Glutamatergic neuron (in vitro differentiated cells): ENCODE measurements around the gene TSPAN5. TPM values are rescaled to one million over a fixed set of nuclear protein-coding genes. Genes with fewer than 3 reads are reported as not detected.

ENCODE experiments used
- DNase-seq: peaks from one replicate; pipeline ENCODE4 v3.0.0; 2022
- H3K27ac Mint-ChIP-seq: one replicate; pipeline ENCODE4 v1.8.0; 2020; ENCODE audit warnings: mild to moderate bottlenecking, mixed read lengths, inconsistent platforms; ENCODE audit not compliant: unreplicated experiment
- H3K27me3 Mint-ChIP-seq: one replicate; pipeline ENCODE4 v1.8.0; 2020; ENCODE audit warnings: mild to moderate bottlenecking, moderate library complexity, mixed read lengths, inconsistent platforms; ENCODE audit not compliant: unreplicated experiment
- H3K36me3 Mint-ChIP-seq: one replicate; pipeline ENCODE4 v1.8.0; 2020; ENCODE audit warnings: mild to moderate bottlenecking, mixed read lengths, inconsistent platforms; ENCODE audit not compliant: unreplicated experiment
- H3K4me1 Mint-ChIP-seq: one replicate; pipeline ENCODE4 v1.8.0; 2020; ENCODE audit warnings: mild to moderate bottlenecking, low read depth, mixed read lengths, inconsistent platforms; ENCODE audit not compliant: unreplicated experiment
- H3K4me3 Mint-ChIP-seq: one replicate; pipeline ENCODE4 v1.8.0; 2020; ENCODE audit warnings: mild to moderate bottlenecking, mixed read lengths, inconsistent platforms; ENCODE audit not compliant: unreplicated experiment
- H3K9me3 Mint-ChIP-seq: one replicate; pipeline ENCODE4 v1.8.0; 2020; ENCODE audit warnings: mild to moderate bottlenecking, moderate library complexity, mixed read lengths, inconsistent platforms; ENCODE audit not compliant: unreplicated experiment
- total RNA-seq: library from RNA; stranded (reverse); fragmentation: NEBNext Ultra II Directional; extraction: Animal tissue kit (Norgen Biotek cat#: 25700); gene quantifications from one replicate; pipeline ENCODE4 v1.2.1, GENCODE V29; 2021; ENCODE audit not compliant: unreplicated experiment
- TF ChIP-seq, protein P1 (sequence below): fragments of 200-600 bp; sonication (generic); IDR thresholded peaks from one replicate; pipeline ENCODE4 v1.5.0; 2021; ENCODE audit not compliant: partially characterized antibody, unreplicated experiment

Gene TSPAN5
- total RNA-seq, 1 donor from 2014 or later = 40.5 TPM

DNA sequence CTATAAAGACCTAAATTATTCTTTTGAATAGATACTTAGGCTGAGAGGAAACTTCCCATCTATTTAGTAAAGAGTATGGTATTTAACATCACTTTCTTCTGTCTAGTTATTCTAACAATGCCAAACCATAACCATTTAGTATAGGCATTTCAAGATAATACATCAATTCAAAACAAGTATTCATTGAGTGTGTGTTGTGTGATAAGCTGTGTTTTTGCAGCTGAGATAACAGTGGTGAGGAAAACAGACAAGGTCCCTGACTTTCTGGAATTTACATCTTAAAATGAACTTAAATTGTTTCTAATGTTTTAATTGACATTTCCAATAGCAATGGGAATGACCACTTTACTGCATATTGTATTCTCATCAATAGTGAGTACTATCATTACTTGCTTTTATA, 22.4 kb upstream of the TSPAN5 start:
- H3K4me1 Mint-ChIP-seq = no peaks in the 10 kb centered on the region
- no peak overlapping the region for H3K4me3 Mint-ChIP-seq
- H3K36me3 Mint-ChIP-seq = no peaks in the 10 kb centered on the region
- H3K27ac Mint-ChIP-seq = no peak overlapping the region
- TF ChIP-seq, protein P1, sequence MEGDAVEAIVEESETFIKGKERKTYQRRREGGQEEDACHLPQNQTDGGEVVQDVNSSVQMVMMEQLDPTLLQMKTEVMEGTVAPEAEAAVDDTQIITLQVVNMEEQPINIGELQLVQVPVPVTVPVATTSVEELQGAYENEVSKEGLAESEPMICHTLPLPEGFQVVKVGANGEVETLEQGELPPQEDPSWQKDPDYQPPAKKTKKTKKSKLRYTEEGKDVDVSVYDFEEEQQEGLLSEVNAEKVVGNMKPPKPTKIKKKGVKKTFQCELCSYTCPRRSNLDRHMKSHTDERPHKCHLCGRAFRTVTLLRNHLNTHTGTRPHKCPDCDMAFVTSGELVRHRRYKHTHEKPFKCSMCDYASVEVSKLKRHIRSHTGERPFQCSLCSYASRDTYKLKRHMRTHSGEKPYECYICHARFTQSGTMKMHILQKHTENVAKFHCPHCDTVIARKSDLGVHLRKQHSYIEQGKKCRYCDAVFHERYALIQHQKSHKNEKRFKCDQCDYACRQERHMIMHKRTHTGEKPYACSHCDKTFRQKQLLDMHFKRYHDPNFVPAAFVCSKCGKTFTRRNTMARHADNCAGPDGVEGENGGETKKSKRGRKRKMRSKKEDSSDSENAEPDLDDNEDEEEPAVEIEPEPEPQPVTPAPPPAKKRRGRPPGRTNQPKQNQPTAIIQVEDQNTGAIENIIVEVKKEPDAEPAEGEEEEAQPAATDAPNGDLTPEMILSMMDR = no peak
- no peak for DNase-seq
- H3K9me3 Mint-ChIP-seq = no peaks in the 10 kb centered on the region
- peaks cover 1% of the 10 kb centered on the region for H3K27me3 Mint-ChIP-seq

DNA sequence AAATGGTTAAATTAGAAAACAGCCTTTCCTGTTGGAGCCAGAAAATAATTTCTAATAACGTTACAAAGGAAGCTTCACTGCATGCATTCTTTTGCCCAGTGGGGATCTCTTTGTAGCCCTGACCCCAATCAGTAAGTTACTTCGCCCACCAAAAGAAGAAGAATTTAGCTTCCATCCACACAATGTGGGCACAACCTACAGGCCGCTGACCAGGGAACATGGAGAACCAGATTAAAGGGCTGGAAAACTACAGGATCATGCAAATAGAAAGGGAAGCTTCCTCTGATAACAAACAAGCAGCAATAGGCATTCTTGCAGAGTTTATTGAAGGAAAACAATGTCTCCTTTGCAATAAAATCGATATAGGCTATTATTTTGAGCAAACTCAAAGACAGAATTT, 21.3 kb upstream of the TSPAN5 start:
- Mint-ChIP-seq H3K36me3 (no peaks in the 10 kb centered on the region), H3K27me3 (peaks cover 1% of the 10 kb centered on the region), H3K27ac (no peak overlapping the region), H3K4me3 (no peak overlapping the region), H3K9me3 (no peaks in the 10 kb centered on the region), H3K4me1 (no peaks in the 10 kb centered on the region)
- no peak for DNase-seq
- TF ChIP-seq, protein P1 = no peak

- Mint-ChIP-seq H3K27ac (no peak overlapping the region), H3K9me3 (no peaks in the 10 kb centered on the region), H3K4me1 (no peaks in the 10 kb centered on the region), H3K36me3 (no peaks in the 10 kb centered on the region), H3K4me3 (no peak overlapping the region), H3K27me3 (peaks cover 1% of the 10 kb centered on the region)
- TF ChIP-seq, protein P1 = no peak
- no peak for DNase-seq
These were observed 19.4 kb upstream of the TSPAN5 start for GRCh38 chr4:98677799-98678198.

DNA sequence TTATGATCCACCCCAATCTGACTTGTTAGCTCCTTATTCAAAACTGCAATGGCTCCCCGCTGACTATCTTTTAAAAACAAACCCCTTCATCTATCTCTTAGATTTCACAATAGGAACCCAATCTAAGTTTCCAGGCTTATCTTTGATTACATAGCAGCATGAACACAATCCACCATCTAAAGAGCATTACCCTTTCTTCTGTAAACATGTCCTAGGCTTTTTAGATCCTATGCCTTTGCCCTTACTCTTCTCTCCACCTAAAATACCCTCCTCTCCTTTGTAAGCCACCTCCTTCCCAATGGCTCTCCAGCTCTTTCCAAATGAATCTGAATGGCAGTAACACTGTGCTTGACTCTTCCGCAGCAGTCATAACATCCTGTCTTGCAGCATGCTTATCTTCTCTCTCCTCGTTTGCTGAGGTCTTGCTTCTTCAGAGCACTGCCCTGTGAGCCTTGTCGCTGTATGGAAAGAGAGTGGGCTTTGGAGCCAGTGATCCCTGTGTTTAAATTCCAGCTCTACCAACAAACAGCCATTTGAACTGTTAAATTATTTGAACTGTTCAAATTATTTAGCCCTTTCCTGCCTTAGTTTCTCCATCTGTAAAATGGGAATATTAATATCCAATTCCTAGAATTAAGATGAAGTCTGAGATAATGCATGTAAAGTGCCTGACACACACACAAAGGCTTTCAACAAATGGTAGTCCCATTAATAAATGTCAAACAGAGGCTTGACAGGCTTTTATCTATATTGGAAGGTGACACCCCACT, 16.2 kb upstream of the TSPAN5 start:
- no peaks in the 10 kb centered on the region for H3K9me3 Mint-ChIP-seq
- no peak overlapping the region for H3K4me3 Mint-ChIP-seq
- no peaks in the 10 kb centered on the region for H3K4me1 Mint-ChIP-seq
- H3K36me3 Mint-ChIP-seq = no peaks in the 10 kb centered on the region
- no peak for DNase-seq
- no peak overlapping the region for H3K27ac Mint-ChIP-seq
- H3K27me3 Mint-ChIP-seq = peaks cover 1% of the 10 kb centered on the region
- TF ChIP-seq, protein P1 = no peak

DNA sequence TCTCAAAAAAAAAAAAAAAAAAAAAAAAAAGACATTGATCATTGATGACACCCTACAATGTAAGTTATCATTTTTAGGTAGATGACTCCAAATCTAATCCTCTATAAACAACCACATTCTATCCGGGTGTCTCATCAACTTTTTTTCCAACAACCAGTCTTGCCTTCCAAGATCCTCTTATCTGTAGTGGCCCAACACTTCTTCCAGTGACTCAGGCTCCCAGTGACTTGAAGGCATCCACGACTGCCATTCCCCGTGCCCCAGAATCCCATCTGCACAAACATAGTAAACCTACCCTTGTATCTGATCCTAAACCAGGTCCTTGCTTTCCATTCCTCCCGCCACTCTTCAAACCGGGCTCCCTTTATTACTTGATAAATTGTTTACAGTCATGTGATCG, 15.6 kb upstream of the TSPAN5 start:
- no peaks in the 10 kb centered on the region for H3K36me3 Mint-ChIP-seq
- H3K4me3 Mint-ChIP-seq = no peak overlapping the region
- no peak for DNase-seq
- H3K27me3 Mint-ChIP-seq = peaks cover 1% of the 10 kb centered on the region
- TF ChIP-seq, protein P1 = no peak
- H3K27ac Mint-ChIP-seq = no peak overlapping the region
- no peaks in the 10 kb centered on the region for H3K4me1 Mint-ChIP-seq
- H3K9me3 Mint-ChIP-seq = no peaks in the 10 kb centered on the region
